ENCODE data around the gene SEC11A.
"Not testable (repeated sequence)": the region's sequence is repeated elsewhere in the genome, so short reads cannot be mapped to it uniquely, and the experiment has no call there.

SEC11A gene

GRCh38 chr15:84737005-84737404, 21.1 kb upstream of the SEC11A start:
- no peak for DNase-seq (ENCODE audit: low read depth)

- no peak for DNase-seq (ENCODE audit: low read depth)
These were observed 20.4 kb upstream of the SEC11A start for GRCh38 chr15:84736375-84736774.

- DNase-seq (ENCODE audit: low read depth) = peak; percentile 62
These were observed 19.6 kb upstream of the SEC11A start for GRCh38 chr15:84735480-84736061.

GRCh38 chr15:84734794-84735479, 19.0 kb upstream of the SEC11A start:
- DNase-seq (ENCODE audit: low read depth) = peak; percentile 44

- DNase-seq (ENCODE audit: low read depth) = peak; percentile 24
These were observed 15.8 kb upstream of the SEC11A start for GRCh38 chr15:84731774-84732173.

- peak; percentile 30 for DNase-seq (ENCODE audit: low read depth)
These were observed 11.5 kb upstream of the SEC11A start for GRCh38 chr15:84727429-84727828.

GRCh38 chr15:84725001-84725491, 9.1 kb upstream of the SEC11A start:
- DNase-seq (ENCODE audit: low read depth) = peak; percentile 34

GRCh38 chr15:84722628-84723027, 6.7 kb upstream of the SEC11A start:
- DNase-seq (ENCODE audit: low read depth) = no peak

GRCh38 chr15:84721371-84721770, 5.4 kb upstream of the SEC11A start:
- DNase-seq (ENCODE audit: low read depth) = no peak

GRCh38 chr15:84715441-84716035, 401 bp downstream of the SEC11A start:
- peak; percentile 42 for DNase-seq (ENCODE audit: low read depth)

- DNase-seq (ENCODE audit: low read depth) = no peak
These were observed 1.1 kb downstream of the SEC11A start for GRCh38 chr15:84714821-84715220.

- no peak for DNase-seq (ENCODE audit: low read depth)
These were observed 1.6 kb downstream of the SEC11A start for GRCh38 chr15:84714372-84714771.

- no peak for DNase-seq (ENCODE audit: low read depth)
These were observed 12.1 kb downstream of the SEC11A start for GRCh38 chr15:84703808-84704207.

- no peak for DNase-seq (ENCODE audit: low read depth)
These were observed 12.9 kb downstream of the SEC11A start for GRCh38 chr15:84702961-84703482.

- DNase-seq (ENCODE audit: low read depth) = no peak
These were observed 16.3 kb downstream of the SEC11A start for GRCh38 chr15:84699538-84700191.

GRCh38 chr15:84697236-84697990, 18.5 kb downstream of the SEC11A start:
- DNase-seq (ENCODE audit: low read depth) = no peak

GRCh38 chr15:84696757-84697156, 19.2 kb downstream of the SEC11A start:
- DNase-seq (ENCODE audit: low read depth) = no peak

GRCh38 chr15:84690342-84690741, 25.6 kb downstream of the SEC11A start:
- DNase-seq (ENCODE audit: low read depth) = no peak

GRCh38 chr15:84689858-84690257, 26.1 kb downstream of the SEC11A start:
- DNase-seq (ENCODE audit: low read depth) = no peak

- not testable (repeated sequence) for DNase-seq (ENCODE audit: low read depth)
These were observed 29.5 kb downstream of the SEC11A start for GRCh38 chr15:84686446-84686845.

- DNase-seq (ENCODE audit: low read depth) = peak; percentile 89
These were observed 30.6 kb downstream of the SEC11A start for GRCh38 chr15:84685304-84685703.

GRCh38 chr15:84684092-84684491, 31.8 kb downstream of the SEC11A start:
- DNase-seq (ENCODE audit: low read depth) = peak; percentile 35
